GM23248 (cell line): ENCODE results near the gene DTNA.

Experiments
- EZH2 ChIP-seq: fragments of 200-600 bp; sonication (generic); IDR thresholded peaks from 2 replicates; pipeline ENCODE4 v1.6.1; 2018; ENCODE audit warnings: antibody characterized with exemption, mild to moderate bottlenecking; ENCODE audit not compliant: insufficient read depth, poor library complexity, severe bottlenecking
- EZH2phosphoT487 ChIP-seq: fragments of 200-600 bp; sonication (generic); IDR thresholded peaks from 2 replicates; pipeline ENCODE4 v1.6.1; 2018; ENCODE audit warnings: antibody characterized with exemption, moderate library complexity, mild to moderate bottlenecking, low read depth; ENCODE audit not compliant: insufficient read depth

- TF ChIP-seq EZH2 (no peak), EZH2phosphoT487 (no peak)
Measured at GRCh38 chr18:34805878-34806351, 95.8 kb downstream of the DTNA start.
